Skin epidermis (tissue), 12 donors: ENCODE measurements around the gene MRPL27.

Source experiments
- H3K27ac ChIP-seq, 21 experiments: fragments of 200-600 bp; sonication (generic) in 11 of 21; one replicate each; pipeline ENCODE4 v1.5.0; 2020; ENCODE audit warnings: mild to moderate bottlenecking in 3 of 21, inconsistent platforms in 2 of 21, moderate library complexity in 2 of 21
- H3K4me3 ChIP-seq, 7 experiments: fragments of 200-600 bp; sonication (generic) in 2 of 7; one replicate each; pipeline ENCODE4 v1.5.0; 2020; ENCODE audit warnings: inconsistent platforms in 2 of 7, mild to moderate bottlenecking in 2 of 7, moderate library complexity in 1 of 7

MRPL27 gene

DNA sequence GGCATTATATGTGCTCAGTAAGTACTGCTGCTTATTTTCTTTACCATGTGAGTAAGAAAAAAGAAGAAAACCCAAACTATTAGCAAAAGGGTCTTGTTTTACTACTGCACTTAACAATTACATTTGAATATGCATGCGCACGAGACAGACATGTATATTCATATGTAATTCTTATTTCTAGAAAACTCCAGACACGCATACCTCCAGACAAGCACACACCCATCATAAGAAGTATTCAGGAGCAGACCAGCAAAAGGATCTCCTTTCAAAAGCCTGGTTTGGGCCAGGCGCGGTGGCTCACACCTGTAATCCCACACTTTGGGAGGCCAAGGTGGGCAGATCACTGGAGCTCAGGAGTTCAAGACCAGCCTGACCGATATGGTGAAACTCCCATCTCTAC is 16.6 kb upstream of the MRPL27 start:
- H3K4me3 ChIP-seq, result no peak overlapping the region

GRCh38 chr17:50388728-50389127 is 15.7 kb upstream of the MRPL27 start:
- Histone ChIP-seq H3K27ac (no peak overlapping the region), H3K4me3 (no peak overlapping the region)

More for the DNA sequence above, 16.6 kb upstream of the MRPL27 start:
- no peak overlapping the region for H3K27ac ChIP-seq

- no peak overlapping the region for H3K4me3 ChIP-seq
- no peak overlapping the region for H3K27ac ChIP-seq
These were observed 13.5 kb upstream of the MRPL27 start for GRCh38 chr17:50386510-50386909.

- Histone ChIP-seq H3K4me3 (no peak overlapping the region), H3K27ac (no peak overlapping the region)
These were observed 9.9 kb upstream of the MRPL27 start for GRCh38 chr17:50382931-50383330.

DNA sequence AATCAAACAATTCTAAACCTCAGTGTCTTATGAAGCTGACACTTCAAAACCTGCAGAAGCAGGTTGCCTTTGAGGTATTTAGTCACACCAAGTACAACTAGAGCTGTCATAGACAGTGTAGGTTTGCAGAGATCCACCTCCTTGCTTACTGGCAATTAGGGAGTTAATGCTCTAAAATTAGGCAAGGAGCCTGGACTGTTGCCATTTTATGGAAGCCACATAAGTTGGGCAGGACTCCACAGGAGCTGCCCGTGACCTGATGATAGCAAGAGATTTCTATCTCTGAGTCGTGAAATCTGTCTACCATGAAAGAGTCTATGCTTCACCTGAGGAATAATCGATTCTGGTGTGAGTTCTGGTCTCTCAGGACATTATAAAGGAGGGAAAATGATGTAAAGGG is 8.9 kb upstream of the MRPL27 start:
- H3K4me3 ChIP-seq, result no peak overlapping the region
- H3K27ac ChIP-seq, result no peak overlapping the region

GRCh38 chr17:50381260-50381815 is 8.4 kb upstream of the MRPL27 start:
- H3K4me3 ChIP-seq, result no peak overlapping the region
- no peak overlapping the region for H3K27ac ChIP-seq

DNA sequence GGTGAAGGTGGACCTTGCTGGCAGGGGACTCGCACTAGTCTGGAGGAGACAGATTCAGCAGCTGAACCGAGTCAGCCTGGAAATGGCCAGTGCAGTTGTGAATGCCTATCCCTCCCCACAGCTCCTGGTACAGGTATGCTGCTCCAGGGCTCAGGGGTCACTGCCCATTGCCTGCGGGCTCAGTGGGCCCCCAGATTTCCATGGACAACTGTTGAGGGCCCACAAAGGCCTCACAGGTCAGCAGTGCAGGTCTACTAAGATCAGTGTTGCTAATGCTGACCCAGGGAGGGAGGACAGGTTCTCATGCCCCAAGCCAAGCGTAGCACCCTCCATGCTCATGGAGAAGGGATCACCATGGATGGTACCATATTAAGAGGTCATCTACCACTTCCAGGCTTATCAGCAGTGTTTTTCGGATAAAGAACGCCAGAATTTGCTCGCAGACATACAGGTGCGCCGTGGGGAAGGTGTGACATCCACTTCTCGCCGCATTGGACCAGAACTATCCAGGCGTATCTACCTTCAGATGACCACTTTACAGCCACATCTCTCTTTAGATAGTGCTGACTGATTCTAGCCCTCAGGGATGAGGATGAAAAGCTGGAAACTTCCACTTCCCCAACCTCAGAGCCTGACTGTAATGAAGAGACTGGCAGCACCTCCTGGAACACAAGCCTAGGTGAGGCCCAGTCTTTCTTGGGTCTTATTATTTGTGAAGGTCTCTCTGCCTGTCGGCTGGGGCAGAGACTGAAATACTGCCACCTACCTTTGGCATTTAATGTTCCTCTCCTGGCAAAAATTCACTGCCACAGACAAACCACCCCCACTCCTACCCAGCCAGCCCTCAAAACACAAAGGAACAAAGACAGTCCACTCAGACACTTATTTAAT is 7.6 kb upstream of the MRPL27 start:
- H3K4me3 ChIP-seq, result no peak overlapping the region
- H3K27ac ChIP-seq, result no peak overlapping the region

DNA sequence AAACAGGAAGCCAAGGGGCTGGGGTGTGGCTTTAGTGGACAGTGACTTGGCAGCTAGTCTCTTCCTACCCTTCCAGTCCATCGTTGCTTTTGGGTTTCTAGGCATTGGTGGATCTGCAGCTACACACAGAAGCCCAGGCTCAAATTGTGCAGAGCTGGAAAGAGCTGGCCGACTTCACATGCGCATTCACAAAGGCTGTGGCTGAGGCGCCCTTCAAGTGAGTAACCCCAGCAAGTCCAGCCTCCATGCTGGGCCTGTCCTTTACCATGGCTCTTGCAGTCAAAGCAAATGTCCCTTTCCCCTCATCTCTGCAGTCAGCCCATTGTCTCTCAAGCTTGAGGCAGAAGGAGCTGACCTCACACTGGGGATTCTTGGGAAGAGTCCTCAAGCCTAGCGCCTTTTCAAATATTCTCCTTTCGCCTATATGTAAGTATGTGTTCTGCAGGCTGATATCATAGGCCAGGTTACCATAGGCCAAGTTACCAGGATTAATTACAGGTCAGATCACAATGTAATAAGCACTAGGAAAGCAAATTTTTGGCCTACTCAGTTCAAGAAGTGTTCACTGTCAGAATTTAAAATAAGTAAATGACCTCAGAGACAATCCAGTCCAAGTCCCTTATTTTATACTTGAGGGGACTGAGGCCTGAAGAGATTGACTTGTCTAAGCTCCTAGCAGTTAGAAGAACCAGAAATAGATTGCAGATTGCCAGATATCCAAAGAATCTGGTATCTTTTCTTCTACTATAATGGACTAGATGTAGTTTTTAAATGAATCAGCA is 6.6 kb upstream of the MRPL27 start:
- Histone ChIP-seq H3K27ac (no peak overlapping the region), H3K4me3 (no peak overlapping the region)

- H3K27ac ChIP-seq, result no peak overlapping the region
- no peak overlapping the region for H3K4me3 ChIP-seq
These were observed 3.0 kb upstream of the MRPL27 start for GRCh38 chr17:50375858-50376538.

DNA sequence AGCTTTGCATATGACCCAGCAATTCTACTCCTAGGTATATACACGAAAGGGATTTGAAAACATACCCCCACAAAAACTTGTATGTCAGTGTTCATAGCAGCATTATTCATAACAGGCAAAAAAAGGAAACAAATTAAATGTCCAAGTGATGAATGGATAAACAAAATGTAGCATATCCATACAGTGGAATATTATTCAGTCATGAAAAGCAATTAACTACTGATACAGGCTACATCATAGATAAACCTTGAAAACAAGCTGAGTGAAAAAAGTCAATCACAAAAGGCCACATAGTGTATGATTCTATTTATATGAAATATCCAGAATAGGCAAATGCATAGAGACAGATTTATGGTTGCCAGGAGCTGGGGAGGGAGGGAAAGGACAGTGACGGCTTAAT is 721 bp upstream of the MRPL27 start:
- no peak overlapping the region for H3K27ac ChIP-seq
- H3K4me3 ChIP-seq, result peak overlapping the region in 2 of 7 experiments; percentile 62 to 83

GRCh38 chr17:50372222-50372757 is 694 bp downstream of the MRPL27 start:
- Histone ChIP-seq H3K4me3 (peak overlapping the region; percentile 46 to 83 (median 63)), H3K27ac (peak overlapping the region in 20 of 21 experiments; percentile 81 to 99 (median 94))

- Histone ChIP-seq H3K4me3 (peak overlapping the region in 2 of 7 experiments; percentile 62 to 83), H3K27ac (peak overlapping the region in 3 of 21 experiments; percentile 3 to 98 (median 92))
These were observed 1.5 kb downstream of the MRPL27 start for GRCh38 chr17:50371526-50371925.

GRCh38 chr17:50370052-50370451 is 2.9 kb downstream of the MRPL27 start:
- H3K27ac ChIP-seq, result no peak overlapping the region
- H3K4me3 ChIP-seq, result no peak overlapping the region

GRCh38 chr17:50367401-50367800 is 5.6 kb downstream of the MRPL27 start:
- no peak overlapping the region for H3K4me3 ChIP-seq
- H3K27ac ChIP-seq, result no peak overlapping the region

DNA sequence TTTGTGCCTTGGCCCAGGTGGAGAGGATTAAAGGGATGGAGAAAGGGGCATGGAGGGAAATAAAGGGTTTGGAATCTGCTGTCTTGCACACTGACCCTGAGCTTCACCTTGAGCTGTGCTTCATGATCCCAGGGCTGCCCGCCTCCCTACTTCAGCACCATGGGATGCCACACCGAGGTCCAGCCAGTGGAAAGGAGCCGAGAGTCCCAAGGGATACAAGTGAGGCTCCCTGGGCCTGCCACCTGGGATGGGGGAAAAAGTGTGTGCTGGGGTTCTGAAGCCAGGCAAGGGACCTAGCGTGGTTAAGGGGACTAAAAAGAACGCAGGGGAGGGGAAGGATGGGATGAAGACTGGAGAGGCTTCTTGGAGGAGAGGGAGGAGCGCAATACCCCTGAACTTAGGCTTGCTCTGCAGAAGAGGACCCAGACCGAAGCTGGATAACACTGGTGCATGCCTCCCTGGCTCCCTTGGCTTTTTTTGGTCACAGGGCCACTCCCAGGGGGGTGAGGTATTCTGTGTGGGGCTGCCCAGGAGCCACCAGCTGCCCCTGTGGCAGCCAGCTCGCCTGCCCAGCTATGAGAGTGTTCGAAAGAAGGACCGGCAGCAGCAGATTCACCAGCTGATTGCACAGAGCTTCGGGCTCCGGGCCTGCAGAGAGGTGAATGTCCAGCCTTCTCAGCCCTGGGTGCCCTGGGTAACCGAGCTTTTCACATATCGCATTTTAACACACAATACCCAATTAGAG is 7.2 kb downstream of the MRPL27 start:
- Histone ChIP-seq H3K4me3 (no peak overlapping the region), H3K27ac (no peak overlapping the region)

DNA sequence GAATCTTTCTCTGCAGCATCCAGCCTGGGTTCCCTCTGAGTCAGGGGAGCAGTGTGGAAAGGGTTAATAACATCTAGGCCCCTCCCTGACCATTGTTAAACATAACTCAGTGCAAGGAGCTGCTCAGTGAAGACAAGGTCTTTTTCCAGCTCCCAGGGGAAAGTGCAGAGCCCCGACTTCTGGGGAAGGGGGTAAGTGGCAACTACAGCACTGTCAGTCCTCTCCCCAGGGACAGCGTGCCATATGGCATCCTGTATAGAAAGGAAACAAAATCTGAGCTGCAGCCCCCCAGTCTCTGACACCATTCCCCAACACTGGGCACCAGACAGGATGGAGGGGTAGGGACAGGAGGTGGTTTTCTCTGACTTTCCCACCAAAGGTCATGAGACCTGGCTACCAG is 7.8 kb downstream of the MRPL27 start:
- Histone ChIP-seq H3K4me3 (no peak overlapping the region), H3K27ac (no peak overlapping the region)

- H3K27ac ChIP-seq, result no peak overlapping the region
- H3K4me3 ChIP-seq, result no peak overlapping the region
These were observed 8.3 kb downstream of the MRPL27 start for GRCh38 chr17:50364715-50365114.

DNA sequence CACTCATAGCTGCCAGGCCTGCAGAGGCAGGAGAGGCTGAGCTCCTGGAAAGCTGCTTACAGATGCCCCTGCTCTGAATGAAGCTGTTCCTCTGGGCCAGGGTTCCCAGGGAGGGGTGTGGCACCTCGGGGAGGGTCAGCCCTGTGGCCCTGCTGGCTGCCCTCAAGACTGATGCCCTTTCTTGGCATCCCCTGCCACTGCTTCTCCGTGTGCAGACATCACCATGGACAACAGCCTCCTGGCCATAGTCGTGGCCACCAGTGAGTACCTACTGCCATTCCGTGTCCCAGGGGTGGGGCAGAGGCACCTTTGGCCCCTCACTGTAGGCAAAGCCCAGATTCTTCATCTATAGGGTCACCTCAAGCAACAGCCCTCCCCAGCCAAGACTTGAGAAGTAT is 8.9 kb downstream of the MRPL27 start:
- Histone ChIP-seq H3K4me3 (no peak overlapping the region), H3K27ac (no peak overlapping the region)
